Measurements from ENCODE around the gene SOX6. TPM values are rescaled to one million over a fixed set of nuclear protein-coding genes. Genes with fewer than 3 reads are reported as not detected.

Gene SOX6
- total RNA-seq, 1 donor from 2014 or later: 16.9 TPM

DNA sequence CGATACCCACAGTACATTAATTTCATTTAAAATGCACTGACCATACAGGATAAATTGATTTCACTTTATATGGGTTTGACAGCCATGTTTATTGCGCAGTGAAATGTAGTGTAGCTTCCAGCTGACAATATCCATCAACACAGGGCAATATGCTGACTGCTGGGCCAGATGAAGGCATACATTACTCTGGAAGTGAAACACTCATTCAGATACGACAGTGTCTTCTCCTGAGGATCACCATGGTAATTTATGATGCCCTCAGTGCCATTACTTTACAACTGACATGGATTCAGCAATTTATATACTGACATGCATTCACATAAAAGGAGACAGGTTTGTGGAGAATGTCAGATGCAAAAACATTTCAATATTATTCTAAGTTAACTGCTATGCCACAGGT, 365.1 kb downstream of the SOX6 start:
- no peak for ATAC-seq
- intact Hi-C loops (cut with micrococcal nuclease): no loop called here
- DNase-seq: no peak

DNA sequence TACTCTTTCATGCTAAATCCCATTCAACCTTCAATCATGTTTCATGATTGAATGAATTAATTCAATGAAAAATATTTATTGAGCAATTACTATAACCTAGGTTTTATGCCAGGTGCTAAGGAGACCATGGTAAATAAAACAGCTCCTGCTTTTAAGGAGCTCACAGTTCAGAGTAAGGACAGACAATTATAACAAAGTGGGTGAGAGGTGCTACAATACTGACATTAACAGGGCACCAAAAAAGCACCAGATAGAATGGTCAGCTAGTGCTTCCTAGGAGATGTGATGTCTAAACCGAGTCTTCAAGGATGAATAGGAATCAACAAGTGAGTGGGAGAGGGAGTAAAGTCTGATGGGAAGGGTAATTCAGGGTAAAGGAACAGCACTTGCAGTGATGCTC, 366.7 kb downstream of the SOX6 start:
- ATAC-seq (peak; percentile 31), DNase-seq (no peak)
- intact Hi-C loops (cut with micrococcal nuclease): no loop called here

DNA sequence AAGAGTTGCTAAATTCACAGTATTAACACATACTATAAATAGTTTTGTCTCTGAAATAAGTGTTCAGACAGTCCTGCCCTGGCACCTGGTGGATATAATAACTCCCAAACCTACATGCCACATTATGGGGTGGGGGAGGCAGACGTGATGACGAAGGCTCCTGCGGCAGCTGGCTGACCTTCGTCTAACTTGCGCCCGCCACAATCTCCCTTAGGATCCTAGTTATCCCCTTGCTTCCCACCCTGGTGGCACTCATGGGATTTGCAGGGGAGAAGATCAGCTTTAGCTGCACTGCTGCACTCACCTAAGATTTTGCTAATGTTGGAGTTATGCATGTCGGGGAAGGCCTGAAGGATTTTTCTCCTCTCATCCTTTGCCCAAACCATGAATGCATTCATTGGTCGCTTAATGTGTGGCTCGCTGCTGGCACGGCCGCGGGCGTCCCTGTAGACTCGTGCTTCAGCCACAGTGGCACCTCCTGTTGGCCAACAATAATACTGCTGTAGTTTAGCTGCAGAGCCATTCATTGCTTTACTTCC, 367.6 kb downstream of the SOX6 start:
- peak; percentile 89 for ATAC-seq
- intact Hi-C loops (cut with micrococcal nuclease): no loop called here
- peak; percentile 36 for DNase-seq

DNA sequence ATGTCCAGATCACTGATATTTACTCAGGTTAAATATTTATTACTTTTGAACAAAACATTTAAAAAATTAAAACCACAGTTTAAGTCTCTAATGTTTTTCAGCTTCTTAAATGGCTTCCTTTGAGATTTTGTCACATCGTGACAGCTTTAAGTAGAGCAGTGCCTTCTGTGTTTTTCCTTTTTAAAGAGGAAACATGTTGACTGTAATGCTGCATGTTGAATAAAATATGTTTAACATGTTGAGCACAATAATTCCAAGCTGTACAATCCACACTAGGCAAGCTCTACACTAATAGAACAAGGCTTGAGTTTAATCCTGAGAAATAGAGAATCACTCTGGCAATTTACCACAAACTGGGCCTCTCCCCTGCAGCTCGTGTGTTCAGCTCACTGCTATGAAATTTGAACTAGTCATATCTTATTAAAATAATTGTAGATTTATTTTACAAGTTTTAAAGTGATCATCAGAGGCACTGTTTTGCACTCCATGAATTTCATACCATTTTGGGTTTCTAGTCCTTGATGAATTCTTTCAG, 368.3 kb downstream of the SOX6 start:
- no peak for DNase-seq
- peak; percentile 31 for ATAC-seq
- intact Hi-C loops (cut with micrococcal nuclease): no loop called here

DNA sequence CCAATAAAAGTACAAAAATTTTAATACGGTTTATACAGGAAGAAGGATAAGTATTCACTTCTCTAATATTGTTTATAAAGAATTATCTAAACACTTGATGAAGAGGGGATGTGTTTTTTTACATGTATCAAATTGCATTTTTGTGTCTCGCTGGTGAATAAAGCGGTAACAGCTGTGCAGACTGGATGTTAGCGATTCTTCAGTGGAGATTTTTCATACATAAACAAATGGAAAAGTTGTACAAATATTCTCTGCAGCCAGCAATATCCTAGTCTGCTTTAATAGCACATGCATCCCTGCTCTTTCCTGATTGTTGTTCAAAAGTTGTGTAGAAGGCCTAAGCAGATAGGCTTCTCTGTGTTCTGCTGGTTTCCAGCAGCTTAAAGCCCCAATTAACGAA, 369.3 kb downstream of the SOX6 start:
- no peak for DNase-seq
- ATAC-seq: no peak
- intact Hi-C loops (cut with micrococcal nuclease): no loop called here

DNA sequence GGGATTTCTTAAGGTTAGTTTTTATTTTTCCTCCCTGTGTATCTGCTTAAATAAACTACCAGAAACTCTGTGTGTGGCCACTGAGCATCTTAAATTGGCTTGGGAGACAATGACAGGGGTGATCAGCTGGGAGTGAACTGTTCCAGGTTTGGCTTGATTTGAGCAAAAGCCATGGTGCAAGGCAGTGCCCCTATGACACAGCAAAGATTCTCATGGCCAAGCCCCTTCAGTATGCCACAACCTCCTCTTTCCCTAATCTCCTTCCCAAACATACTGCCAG, 370.5 kb downstream of the SOX6 start:
- intact Hi-C loops (cut with micrococcal nuclease): no loop called here
- ATAC-seq: no peak
- no peak for DNase-seq

DNA sequence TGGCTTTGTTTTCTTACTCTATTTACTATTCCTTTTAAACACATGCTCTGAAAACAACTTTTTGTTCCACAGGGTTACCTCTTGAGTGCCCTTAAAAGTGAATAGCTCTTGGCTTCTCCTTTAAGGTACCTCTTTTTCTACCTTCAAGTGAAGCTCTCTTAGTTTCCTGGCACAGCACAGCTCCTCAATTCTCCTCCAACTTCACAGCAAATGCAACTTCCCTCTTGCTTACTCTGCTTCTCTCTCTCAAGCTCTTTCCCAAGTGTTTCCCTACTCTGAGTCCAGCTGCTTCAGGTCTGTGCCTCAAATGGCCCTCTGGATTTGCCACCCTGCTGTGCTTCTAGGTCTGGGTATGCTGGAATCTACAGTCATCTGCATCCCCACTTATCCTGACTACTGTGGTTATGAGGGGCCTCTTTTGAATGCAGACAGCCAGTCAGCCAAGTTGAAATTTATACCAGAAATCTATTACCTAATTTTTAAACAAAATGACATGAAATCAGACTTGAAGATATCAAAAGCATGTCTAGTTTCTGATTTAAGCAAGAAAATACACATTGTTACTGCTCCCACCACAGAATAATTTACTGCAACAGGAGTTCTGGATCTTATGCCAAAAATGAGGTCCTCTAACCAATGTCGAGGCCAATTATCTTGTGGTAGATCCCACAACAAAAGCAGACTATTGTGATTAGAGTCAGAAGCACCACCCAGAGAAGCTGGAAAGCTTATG, 371.1 kb downstream of the SOX6 start:
- no peak for DNase-seq
- no peak for ATAC-seq
- intact Hi-C loops (cut with micrococcal nuclease): no loop called here

DNA sequence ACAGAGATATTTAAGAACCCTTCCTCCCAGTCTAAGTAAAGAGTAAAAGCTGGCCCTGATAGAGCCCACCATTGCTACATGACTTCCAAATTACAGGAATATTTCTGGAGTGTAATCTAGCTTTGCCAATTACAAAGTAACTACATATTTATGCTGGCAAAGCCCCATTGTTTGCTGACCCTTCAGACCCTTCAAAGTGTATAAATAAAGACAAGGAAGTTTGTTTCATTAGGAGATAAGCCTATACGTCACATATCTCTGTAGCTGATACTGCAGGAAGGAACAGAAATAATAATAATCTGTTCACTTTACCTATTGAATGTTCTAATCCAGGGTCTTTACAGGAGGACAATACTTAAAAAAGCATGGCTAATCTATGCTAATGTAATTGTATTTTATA, 375.1 kb downstream of the SOX6 start:
- DNase-seq (no peak), ATAC-seq (no peak)
- intact Hi-C loops (cut with micrococcal nuclease): no loop called here

DNA sequence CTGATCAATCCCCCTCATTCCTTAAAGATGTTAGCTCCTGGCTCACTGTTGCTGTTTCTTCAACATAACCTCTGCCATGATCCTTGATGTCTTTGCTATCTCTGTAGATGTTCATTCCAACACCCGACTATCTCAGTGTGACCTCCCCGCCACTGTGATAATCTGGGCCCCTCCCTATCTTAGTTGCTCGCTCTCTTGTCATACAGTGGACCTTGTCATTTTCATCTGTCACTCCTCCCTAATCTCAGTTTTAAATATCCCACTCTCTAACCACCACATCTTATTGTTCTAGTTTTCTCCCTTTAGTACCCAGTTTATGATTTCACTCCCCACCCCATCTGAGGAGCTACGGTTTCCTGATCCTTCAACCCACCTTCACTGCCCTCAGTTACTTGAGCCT, 379.2 kb downstream of the SOX6 start:
- no peak for DNase-seq
- no peak for ATAC-seq
- intact Hi-C loops (cut with micrococcal nuclease): no loop called here

DNA sequence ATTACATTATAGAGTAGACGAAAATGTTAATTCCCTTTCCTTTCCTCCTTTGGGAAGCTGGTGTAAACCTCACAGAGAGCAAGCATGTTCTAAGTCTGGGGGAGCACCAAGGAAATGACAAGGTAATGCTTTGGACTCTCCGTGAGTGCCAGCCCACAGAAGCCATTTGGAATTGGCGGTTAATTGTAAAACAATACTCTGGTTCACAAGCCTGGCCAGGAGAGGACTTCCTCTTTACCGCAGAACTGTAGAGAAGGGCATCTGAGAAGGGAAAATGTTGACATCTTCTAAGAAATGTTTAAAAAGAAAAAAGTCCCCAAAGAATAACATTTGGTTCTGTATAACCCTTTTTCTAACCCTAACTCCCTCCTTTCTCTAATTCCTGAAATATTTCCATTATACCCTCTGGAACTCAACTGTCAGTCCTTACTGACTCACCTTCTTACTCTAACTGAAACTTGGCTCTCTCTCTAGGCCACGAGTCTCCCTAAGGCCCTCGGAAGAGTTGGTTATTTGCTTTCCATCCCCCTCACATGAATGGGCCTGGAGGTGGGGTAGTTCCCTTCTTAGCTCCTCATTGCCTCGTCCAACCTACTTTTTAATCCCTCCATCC, 379.8 kb downstream of the SOX6 start:
- intact Hi-C loops (cut with micrococcal nuclease): no loop called here
- no peak for DNase-seq
- ATAC-seq: no peak

DNA sequence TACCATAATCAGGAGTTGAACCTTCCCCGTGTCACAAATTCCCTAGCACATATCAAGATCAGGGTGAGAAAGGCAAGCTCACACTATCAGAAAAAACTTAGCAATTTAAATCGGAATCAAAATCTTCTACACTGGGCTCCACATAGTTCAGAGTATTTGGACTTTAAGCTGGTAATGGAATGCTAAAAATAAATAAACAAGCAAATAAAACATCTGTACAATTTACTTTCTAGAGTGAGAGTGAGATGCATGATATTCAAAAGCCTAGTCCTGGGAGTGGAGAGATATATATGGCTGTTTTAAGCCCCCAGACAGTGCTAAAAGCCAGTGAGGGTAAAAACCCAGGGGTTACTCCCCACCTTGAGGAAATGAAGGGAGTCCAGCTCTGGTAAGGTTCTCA, 380.6 kb downstream of the SOX6 start:
- intact Hi-C loops (cut with micrococcal nuclease): no loop called here
- no peak for DNase-seq
- no peak for ATAC-seq

DNA sequence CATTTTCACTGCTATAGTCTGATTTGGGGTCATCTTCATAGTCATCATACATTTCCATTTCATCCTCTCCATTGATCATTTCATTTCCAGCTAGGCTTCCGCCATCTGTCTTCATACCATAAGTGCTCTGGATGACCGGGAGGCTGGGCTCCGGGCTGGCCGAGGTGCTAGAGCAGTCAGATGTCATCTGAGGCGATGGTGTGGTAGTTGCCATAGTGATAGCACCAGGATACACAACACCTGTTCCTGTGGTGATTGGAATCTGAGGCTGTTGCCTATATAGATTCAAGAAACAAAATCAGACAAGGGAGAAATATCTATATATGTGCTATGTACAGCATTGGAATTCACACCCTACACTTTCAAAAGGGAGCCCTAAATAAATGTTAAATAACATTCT, 383.5 kb downstream of the SOX6 start:
- peak; percentile 43 for DNase-seq
- no peak for ATAC-seq
- intact Hi-C loops (cut with micrococcal nuclease): no loop called here

DNA sequence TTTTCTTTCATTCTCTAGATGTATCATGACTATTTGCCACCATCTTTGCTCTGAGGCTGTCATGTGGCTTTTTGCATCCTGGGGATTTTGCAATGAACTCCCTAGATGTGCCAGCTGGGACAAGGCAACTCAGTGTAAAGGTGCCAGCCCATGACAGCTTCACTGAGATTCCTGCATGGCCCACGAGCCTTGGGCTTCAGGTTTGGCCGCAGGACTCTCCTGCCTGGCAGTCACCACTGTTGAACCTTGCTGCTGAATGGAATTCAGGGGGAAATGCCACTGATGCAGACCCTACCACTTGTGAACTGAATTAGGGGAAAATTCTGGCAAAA, 385.2 kb downstream of the SOX6 start:
- DNase-seq (no peak), ATAC-seq (no peak)
- intact Hi-C loops (cut with micrococcal nuclease): no loop called here

DNA sequence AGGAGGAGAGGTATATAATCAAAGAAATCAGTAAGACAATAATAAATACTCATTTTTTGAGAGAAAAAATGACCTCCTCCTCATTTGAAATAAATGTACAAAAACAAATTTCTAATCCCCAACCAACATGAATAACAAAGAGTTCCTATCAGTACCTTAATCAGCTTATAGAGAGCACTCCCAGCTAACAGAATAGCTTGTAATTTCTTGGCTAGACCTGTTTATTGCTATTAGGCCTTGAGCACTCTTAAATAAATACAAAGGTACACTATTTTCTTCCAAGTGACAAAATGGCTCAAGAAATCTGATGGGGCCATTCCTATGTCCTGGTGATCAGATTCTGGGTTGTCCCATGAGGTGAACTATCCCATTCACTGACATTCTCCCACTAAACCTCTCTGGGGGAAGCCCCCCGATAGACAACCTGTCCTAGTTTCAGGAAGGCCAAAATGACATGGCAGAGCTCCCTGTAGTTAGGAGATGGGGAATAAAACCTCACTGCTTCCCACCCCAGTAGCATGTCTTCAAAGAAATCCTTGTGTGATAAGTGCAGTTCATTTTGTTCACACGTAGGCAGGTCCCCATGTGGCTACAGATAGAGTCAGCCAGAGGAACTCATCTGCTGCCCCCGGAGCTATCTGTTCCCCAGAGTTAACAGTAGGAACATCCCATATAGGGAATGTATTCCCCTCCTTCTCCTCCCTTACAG, 385.7 kb downstream of the SOX6 start:
- ATAC-seq (no peak), DNase-seq (no peak)
- intact Hi-C loops (cut with micrococcal nuclease): no loop called here

DNA sequence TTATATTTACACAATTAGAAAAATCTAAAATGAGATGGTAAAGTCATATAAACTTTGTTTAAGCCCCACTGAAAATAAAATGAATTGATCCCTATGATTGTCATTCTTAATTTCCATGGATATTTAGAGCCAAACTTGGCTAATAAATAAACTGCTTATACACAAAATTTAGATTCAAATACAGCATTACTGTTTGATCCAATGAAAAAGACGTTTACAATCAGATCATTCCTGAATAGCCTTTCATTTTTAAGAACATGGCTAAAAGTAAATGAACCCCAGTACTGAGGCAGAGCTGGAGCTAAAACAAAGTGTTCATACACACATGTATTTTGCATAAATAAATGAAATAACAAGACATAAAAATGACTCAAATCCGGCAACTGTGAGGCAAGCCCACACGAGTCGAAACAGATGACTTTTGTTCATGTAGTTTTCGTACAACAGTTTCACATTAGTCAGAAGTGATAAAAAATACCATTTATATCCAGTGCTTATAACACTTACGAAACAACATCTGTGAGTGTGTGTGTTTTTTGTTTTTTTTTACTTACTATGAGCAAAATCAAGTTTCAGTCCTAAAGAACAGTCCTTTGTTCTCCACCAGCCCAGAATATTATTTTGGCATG, 386.5 kb downstream of the SOX6 start:
- DNase-seq (no peak), ATAC-seq (peak; percentile 53)
- intact Hi-C loops (cut with micrococcal nuclease): no loop called here

DNA sequence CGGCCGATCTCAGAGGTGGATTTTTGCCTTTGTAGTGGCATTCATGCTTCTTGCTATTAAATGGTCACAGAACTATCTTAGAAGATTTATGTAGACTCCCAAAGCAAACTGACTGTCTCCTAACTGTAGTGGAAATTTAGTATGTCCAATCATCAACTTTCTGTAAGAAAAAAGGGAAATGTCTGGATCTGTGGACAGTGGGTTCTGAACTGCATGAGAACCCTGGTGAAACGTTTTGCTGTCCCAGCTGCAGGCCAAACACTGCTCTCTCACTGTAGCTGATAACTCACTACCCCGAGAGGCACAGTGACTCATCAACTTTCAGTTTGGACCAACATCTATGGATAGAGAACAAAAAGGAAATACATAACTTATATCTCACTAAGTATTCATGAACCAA, 387.1 kb downstream of the SOX6 start:
- intact Hi-C loops (cut with micrococcal nuclease): no loop called here
- DNase-seq: peak; percentile 56

DNA sequence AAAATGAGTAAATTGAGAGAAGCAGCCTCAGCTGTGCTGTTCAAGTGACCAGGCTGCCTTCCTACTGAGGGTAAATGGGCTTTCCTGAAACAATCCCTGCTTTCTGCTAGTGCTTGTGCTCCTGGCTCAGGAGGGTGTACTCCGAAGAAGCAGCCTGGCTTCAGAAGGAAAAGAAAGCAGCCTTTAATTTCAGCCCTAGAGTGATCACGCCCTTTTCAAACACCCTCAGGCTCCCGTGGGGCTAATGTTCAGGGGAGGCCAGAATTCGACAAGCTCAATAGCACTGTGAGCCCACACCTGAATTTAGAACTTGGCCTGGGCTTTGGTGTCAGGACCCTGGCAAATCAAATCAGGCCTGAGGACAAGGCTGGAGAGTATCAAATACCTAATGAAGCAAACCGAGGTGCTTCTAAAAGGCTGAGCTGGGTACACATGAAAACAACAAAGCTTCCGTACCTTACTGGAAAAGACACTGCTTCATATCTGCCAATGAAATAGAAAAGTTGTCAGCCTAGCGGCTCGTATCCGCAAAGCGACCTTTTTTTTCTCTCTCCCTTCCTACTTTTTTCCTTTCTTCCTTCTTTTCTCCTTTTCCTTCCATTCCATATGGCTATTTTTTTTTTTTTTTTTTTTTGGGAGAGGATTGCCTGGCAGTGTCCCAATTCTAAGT, 387.8 kb downstream of the SOX6 start:
- peak; percentile 53 for ATAC-seq
- intact Hi-C loops (cut with micrococcal nuclease): no loop called here
- DNase-seq: no peak

More for the DNA sequence above, 387.1 kb downstream of the SOX6 start:
- ATAC-seq: peak; percentile 91

DNA sequence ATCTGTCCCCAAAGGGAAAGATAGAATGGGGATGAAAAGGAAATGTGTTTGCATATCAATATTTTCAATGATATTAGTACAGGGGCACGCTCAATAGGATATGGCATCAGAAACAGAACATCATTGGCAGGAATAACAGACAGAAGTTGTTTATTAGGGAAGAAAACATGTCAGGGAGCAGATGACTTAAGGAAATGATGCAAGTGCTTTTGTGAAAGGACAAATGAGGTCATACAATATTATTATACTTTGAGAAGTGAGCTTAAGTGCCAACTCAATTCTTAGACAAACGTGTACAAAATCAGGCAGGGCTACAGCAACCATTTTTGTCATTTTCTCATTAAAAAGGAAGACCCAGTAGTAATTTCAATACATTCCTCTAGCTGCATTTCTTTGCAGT, 388.4 kb downstream of the SOX6 start:
- ATAC-seq (peak; percentile 27), DNase-seq (no peak)
- intact Hi-C loops (cut with micrococcal nuclease): no loop called here

DNA sequence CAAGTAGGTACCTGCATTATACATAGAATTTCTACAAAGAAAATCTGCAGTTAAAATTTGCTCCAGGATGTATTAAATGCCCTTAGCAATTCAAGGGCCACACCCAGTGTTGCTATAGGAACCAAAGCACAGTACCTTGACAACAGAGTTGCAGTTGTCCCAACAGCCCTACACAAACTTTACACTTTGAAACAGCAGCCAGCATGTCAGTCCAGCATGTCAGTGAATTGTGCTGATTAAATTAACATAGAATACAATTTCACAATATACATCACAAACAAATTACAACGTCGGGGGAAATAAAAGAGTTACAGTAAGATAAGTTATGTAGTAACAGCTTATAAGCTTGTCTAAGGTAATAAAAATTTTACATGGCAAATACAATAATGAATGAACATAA, 389.2 kb downstream of the SOX6 start:
- ATAC-seq: peak; percentile 14
- intact Hi-C loops (cut with micrococcal nuclease): no loop called here

More for the DNA sequence above, 389.2 kb downstream of the SOX6 start:
- no peak for DNase-seq
